IPS-NIHi7 (cell line): ENCODE measurements around the gene MAFF.

ENCODE experiments used
- DNase-seq: peaks from one replicate; pipeline ENCODE4 v3.0.0; 2012; ENCODE audit warnings: mixed read lengths; ENCODE audit errors: extremely low spot score

The MAFF gene

DNA sequence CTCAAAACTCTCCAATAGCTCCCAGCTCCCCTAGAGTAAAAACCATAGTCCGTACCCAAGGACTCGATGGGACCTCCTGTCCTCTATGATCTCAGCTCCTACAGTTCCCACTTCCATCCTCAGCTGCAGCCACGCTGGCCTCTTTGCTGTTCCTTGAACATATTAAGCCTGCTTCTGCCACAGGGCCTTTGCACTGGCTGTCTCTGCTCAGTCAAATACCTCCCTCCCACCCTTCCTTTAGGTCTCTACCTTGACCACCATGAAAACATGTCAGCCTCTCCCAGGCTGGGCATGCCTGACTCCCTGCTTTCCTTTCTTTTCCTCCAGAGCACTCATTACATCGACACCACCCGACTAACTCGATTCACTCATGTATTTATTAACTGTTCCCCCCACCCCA lies 46.5 kb downstream of the MAFF start:
- DNase-seq: no peak

DNA sequence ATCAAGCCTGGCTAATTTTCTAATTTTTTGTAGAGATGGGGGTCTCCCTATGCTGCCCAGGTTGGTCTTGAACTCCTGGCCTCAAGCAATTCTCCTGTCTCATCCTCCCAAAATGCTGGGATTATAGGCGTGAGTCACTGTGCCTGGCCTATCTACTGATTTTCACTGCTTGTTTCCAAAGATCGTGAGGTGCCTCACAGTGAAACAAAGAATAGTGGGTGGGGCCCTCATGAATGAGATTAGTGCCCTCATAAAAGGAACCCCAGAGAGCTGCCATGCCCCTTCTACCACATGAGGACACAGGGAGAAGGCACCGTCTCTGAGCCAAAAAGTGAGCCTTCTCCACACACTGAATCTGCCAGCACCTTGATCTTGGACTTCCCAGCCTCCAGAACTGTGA lies 47.5 kb downstream of the MAFF start:
- DNase-seq: no peak

GRCh38 chr22:38249803-38250642 lies 48.2 kb downstream of the MAFF start:
- no peak for DNase-seq

DNA sequence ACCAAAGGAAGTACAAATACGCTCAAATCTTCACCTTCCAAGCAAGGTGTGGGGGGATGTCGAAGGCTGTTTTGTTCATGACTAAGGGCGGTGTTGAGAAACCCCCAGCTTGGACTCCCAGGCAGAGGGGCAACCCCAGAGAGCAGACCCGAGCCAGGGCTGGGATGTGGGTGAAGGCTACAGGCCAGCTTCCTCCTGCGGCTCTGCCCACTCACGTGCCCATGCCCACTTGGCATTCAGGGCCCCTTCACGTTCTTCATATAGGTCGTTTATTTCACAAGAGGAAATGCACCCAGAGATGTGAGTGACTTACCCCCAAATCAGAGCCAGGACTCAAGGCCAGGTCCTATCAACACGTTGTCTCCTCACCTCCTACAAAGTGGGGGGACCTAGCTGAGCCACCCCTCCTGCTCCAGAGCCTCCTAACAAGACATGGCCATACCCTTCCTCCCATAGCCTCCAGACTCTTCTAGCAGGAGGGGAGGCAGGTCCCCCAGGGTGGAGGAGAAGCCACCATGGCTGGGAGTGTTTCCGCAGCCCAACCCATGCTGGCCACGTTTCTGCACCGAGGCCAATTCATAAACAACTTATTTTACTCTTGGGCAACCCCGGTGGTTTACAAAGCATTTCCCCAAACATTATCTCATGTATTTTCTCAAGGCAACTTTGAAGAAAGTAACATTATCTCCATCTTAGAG lies 49.0 kb downstream of the MAFF start:
- DNase-seq: no peak

DNA sequence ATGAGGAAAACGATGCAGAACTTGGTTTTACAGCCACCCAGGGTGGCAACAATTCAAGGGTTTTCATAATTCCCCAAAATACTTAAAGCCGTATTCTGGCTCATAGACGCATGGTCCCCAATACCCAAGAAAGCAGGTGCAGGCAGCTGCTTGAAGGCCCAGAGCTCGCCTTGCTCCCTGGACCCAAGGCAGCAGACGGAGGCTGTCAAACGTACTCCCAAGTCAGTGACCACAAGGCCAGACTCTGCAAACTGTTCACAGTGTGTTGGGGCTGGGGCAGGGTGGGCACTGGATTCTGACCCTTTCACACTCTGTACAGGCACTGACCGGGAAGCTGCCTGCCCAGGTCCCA lies 49.5 kb downstream of the MAFF start:
- DNase-seq: no peak

DNA sequence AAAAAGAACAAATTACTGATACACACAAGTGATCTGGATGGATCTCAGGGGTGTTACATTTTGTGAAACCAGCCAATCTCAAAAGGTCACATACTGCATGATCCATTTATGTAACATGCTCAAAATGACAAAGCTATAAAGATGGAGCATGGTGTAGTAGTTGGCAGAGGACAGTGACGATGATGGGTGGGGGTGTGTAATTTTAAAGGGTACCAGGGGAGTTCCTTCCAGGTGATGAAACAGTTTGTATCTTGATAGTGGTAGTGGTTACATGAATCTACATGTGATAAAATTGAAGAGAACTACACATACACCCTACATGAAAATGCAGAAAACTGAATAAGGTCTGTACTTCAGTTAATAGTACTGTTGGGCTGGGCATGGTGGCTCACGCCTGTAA lies 53.9 kb downstream of the MAFF start:
- DNase-seq: no peak

- no peak for DNase-seq
These were observed 55.4 kb downstream of the MAFF start for GRCh38 chr22:38257181-38257580.

DNA sequence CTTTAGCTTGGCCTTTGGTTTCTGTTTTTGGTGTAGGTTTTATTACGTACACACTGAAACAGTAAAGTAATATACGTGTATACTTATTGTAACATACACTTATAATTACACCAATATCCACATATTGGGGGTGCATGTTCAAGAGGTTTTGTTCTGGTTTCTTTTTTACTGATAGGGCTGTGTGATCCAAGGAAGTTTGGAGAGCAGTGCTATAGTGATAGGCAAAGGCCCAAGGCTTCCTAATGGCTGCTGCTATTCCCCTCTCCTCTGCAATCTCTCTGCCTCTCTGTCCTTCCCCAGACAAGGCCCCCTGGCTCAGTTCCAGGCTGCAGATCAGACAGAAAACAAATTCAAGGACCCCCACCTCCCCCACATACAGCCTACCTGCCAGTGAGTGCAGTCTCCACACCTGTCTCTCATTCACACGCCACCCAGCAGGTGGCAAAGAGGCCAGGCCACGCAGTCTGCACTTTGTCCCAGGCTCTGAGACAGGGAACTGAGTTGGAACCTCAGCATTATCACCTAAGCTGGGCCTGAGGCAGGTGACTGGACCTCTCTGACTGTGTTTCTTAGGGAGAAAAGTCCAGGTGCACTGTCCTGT lies 56.0 kb downstream of the MAFF start:
- no peak for DNase-seq

DNA sequence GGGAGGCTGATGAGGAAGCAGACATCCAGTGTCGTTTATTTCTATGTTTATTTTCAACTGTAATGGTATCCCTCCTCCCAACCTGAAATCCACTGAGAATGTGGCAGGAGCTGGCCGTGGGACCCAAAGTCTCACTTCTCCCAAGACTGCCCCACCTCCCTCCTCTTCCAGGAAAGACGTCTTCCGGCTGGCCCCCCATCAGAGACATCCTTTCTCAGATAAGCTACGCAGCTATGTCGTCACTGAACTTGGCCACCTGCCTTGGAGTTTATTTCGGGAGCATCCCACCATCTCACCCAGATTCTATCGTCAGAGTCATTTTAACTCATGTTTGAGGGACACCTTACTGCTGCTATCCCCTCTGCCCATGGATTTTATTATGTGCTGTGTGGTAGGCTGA lies 57.1 kb downstream of the MAFF start:
- DNase-seq: no peak

- no peak for DNase-seq
These were observed 57.6 kb downstream of the MAFF start for GRCh38 chr22:38259370-38259769.

DNA sequence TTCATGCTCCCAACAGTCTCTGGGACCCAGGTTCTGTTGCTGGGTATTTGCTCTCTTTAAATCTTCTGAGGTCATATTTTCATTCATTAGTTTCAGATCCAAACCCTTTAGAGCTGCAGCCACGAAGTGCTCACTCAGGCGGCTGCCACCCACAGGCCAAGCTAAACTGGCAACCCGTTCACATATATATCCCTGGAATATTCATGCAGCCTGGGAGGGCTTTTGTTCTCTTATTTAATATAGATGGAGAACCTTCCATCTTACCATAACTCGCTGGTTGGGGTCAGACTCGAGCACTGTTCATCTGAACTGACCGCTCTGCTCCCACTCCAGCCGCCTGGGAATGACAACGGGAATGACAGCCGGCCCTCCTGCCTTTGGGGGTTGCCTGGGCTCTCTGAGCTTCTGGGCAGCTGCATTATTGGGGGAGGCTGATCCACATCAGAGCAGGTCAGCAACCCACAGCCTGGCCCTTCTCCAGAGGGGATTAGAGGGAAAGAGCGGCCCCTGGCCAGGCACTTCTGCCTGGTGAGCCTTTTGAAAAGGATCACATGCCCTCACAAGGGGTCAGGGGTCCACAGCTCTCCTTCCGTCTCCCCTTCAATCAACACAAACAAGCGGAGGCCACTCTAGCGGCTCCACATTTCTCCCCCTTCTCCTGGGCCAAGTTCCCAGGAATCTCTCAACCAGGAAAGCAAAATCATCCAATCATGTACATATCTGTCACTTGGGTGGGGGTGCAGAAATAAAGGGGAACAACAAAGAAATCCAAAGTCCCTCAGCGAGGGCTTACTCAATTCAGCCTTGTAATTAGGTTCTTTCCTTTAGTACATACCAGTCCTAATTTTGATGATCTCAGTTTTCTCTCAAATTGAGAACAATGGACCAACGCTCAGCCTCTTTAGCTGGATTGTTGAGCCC lies 59.2 kb downstream of the MAFF start:
- no peak for DNase-seq

DNA sequence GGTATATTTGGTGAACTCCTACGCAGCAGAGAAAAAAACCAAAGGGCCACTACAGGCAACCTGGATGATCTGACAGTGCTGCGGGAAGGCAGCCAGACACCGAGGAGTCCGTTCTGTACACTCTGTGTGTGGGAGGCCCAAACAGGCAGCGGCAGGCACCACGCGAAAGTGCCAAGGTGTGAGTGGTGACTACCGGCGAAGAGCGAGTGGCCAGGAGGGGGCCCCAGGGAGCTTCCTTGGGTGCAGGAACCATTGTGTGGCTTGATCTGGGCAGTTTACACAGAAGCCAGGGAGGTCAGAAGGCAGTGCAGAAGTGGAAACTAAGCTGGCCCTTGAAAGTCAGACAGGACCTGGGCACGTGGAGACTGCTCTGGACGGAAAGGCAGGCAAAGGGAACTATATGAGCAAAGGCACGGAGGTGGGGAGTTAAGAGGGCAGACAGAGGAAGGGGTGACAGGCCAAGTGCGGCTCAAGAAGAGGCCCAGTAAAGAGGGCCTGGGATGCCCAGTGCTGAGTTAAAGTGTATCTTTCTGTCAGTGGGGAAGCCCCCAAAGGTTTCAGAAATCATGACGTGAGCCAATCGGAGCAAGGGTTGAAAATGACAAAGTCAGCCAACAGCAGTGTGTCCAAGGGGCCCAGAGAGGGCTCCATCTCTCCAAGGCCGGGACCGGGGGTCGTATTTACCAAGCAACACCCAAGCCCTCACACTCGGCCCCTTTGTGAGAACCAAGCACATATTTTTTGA lies 60.4 kb downstream of the MAFF start:
- peak; percentile 82 for DNase-seq

- DNase-seq: no peak
These were observed 62.6 kb downstream of the MAFF start for GRCh38 chr22:38264322-38264843.
